Liver (tissue), 9 donors: ENCODE data around the gene MEF2D. TPM values are rescaled to one million over a fixed set of nuclear protein-coding genes. Genes with fewer than 3 reads are reported as not detected.

Source experiments
- DNase-seq: peaks from one replicate; pipeline ENCODE4 v3.0.0-alpha.2; 2017; ENCODE audit warnings: low spot score
- H3K27ac ChIP-seq, 2 donors: one replicate each; pipeline ENCODE4 v1.7.0; 2013; ENCODE audit warnings: inconsistent platforms in 2 of 2, low read length in 2 of 2, control low read depth in 1 of 2, low read depth in 1 of 2, mild to moderate bottlenecking in 1 of 2
- H3K27me3 ChIP-seq, 4 donors: one replicate each; pipeline versions ENCODE4 v1.6.1 to v1.7.0; 2013; ENCODE audit warnings: low read length in 3 of 4, inconsistent platforms in 1 of 4, mild to moderate bottlenecking in 1 of 4, moderate library complexity in 1 of 4; ENCODE audit not compliant: control insufficient read depth in 4 of 4, insufficient read depth in 4 of 4
- H3K36me3 ChIP-seq, 4 donors: one replicate each; pipeline versions ENCODE4 v1.6.1 to v1.7.0; 2013; ENCODE audit warnings: low read length in 3 of 4, mild to moderate bottlenecking in 3 of 4, low read depth in 1 of 4, moderate library complexity in 1 of 4; ENCODE audit not compliant: control insufficient read depth in 4 of 4, insufficient read depth in 3 of 4
- H3K4me1 ChIP-seq, 4 donors: one replicate each; pipeline versions ENCODE4 v1.6.1 to v1.7.0; 2013; ENCODE audit warnings: low read length in 3 of 4, mild to moderate bottlenecking in 3 of 4, moderate library complexity in 1 of 4; ENCODE audit not compliant: control insufficient read depth in 4 of 4, insufficient read depth in 4 of 4
- H3K4me3 ChIP-seq, 3 donors: one replicate each; pipeline versions ENCODE4 v1.6.1 to v1.7.0; 2013; ENCODE audit warnings: low read length in 3 of 3, control low read depth in 1 of 3, low read depth in 1 of 3, mild to moderate bottlenecking in 1 of 3
- H3K9ac ChIP-seq, 2 donors: one replicate each; pipeline ENCODE4 v1.7.0; 2013; ENCODE audit warnings: low read length in 2 of 2, mild to moderate bottlenecking in 2 of 2, moderate library complexity in 2 of 2, control low read depth in 1 of 2, low read depth in 1 of 2
- H3K9me3 ChIP-seq, 4 donors: one replicate each; pipeline versions ENCODE4 v1.6.1 to v1.7.0; 2013; ENCODE audit warnings: low read length in 3 of 4; ENCODE audit not compliant: control insufficient read depth in 4 of 4
- EGR1 ChIP-seq, 2 donors: IDR thresholded peaks; 2 replicates each; pipeline ENCODE4 v1.6.1; 2016 to 2018; ENCODE audit warnings: antibody characterized with exemption in 2 of 2, low read depth in 2 of 2
- FOXA1 ChIP-seq: IDR thresholded peaks from 2 replicates; pipeline ENCODE4 v1.6.1; 2016; ENCODE audit warnings: antibody characterized with exemption
- FOXA2 ChIP-seq: IDR thresholded peaks from 2 replicates; pipeline ENCODE4 v1.6.1; 2016; ENCODE audit warnings: antibody characterized with exemption
- GABPA ChIP-seq, 2 donors: IDR thresholded peaks in 1 of 2; conservative IDR thresholded peaks in 1 of 2; 2 replicates each; pipeline ENCODE4 v1.6.1; 2016; ENCODE audit warnings: antibody characterized with exemption in 2 of 2, mild to moderate bottlenecking in 1 of 2, moderate library complexity in 1 of 2
- HNF4A ChIP-seq, 2 donors: conservative IDR thresholded peaks; 2 replicates each; pipeline ENCODE4 v1.6.1; 2016; ENCODE audit warnings: antibody characterized with exemption in 2 of 2, mild to moderate bottlenecking in 2 of 2
- HNF4G ChIP-seq: IDR thresholded peaks from 2 replicates; pipeline ENCODE4 v1.6.1; 2016; ENCODE audit warnings: antibody characterized with exemption
- JUND ChIP-seq, 2 donors: IDR thresholded peaks; 2 replicates each; pipeline ENCODE4 v1.6.1; 2016; ENCODE audit warnings: antibody characterized with exemption in 2 of 2
- NR2F2 ChIP-seq: IDR thresholded peaks from 2 replicates; pipeline ENCODE4 v1.6.1; 2016; ENCODE audit warnings: antibody characterized with exemption
- RAD21 ChIP-seq, 2 donors: IDR thresholded peaks; 2 replicates each; pipeline ENCODE4 v1.6.1; 2016; ENCODE audit warnings: antibody characterized with exemption in 2 of 2, mild to moderate bottlenecking in 2 of 2
- RXRA ChIP-seq, 2 donors: IDR thresholded peaks; 2 replicates each; pipeline ENCODE4 v1.6.1; 2017 to 2018; ENCODE audit warnings: antibody characterized with exemption in 2 of 2, mild to moderate bottlenecking in 1 of 2
- SP1 ChIP-seq: IDR thresholded peaks from 2 replicates; pipeline ENCODE4 v1.6.1; 2018; ENCODE audit warnings: antibody characterized with exemption, mild to moderate bottlenecking
- TAF1 ChIP-seq: conservative IDR thresholded peaks from 2 replicates; pipeline ENCODE4 v1.6.1; 2016; ENCODE audit warnings: antibody characterized with exemption, mild to moderate bottlenecking
- YY1 ChIP-seq: IDR thresholded peaks from 2 replicates; pipeline ENCODE4 v1.6.1; 2016; ENCODE audit warnings: antibody characterized with exemption, mild to moderate bottlenecking
- WGBS: extraction: QIAGEN DNeasy Blood & Tissue Kit; methylation state at CpG from one replicate; pipeline ENCODE4 v1.1.7; 2013; 5-methylcytosine and 5-hydroxymethylcytosine counted together
- polyA plus RNA-seq, 2 donors: library from polyadenylated mRNA; stranded (reverse) in 1 of 2; unstranded in 1 of 2; fragments of 200-250 nt in 1 of 2; fragments of >200 nt in 1 of 2; fragmentation: Nextera tagmentation in 1 of 2; extraction: Ambion mirVana in 1 of 2; gene quantifications; one replicate each; pipeline versions ENCODE4 v1.2.1 to v1.2.3, GENCODE V29; 2013 to 2015
- total RNA-seq, 2 donors: library from RNA; depleted of rRNA; stranded (reverse); fragments of >200 nt; gene quantifications; one replicate each; pipeline ENCODE4 v1.2.3, GENCODE V29; 2014
- TF ChIP-seq, protein P1 (sequence below): IDR thresholded peaks from 2 replicates; pipeline ENCODE4 v1.6.1; 2016; ENCODE audit warnings: antibody characterized with exemption
- TF ChIP-seq, protein P2 (sequence below): IDR thresholded peaks from 2 replicates; pipeline ENCODE4 v1.6.1; 2016; ENCODE audit warnings: antibody characterized with exemption, mild to moderate bottlenecking
- TF ChIP-seq, protein P3 (sequence below): IDR thresholded peaks from 2 replicates; pipeline ENCODE4 v1.6.1; 2016; ENCODE audit warnings: antibody characterized with exemption
- TF ChIP-seq, protein P4 (sequence below): IDR thresholded peaks from 2 replicates; pipeline ENCODE4 v1.6.1; 2016; ENCODE audit warnings: antibody characterized with exemption
- TF ChIP-seq, protein P5 (sequence below): fragments of 150-350 bp; IDR thresholded peaks from 2 replicates; pipeline ENCODE4 v1.5.1; 2017; ENCODE audit warnings: improper control_type of control experiment, low read depth, low read length; ENCODE audit not compliant: missing input control
- donor health status: healthy.
- donor health status: healthy.
- donor health status: healthy.
- donor health status: healthy.
- donor health status: healthy.

The MEF2D gene
- total and polyA plus RNA-seq, 4 donors: 3.4 to 7.6 (median 5.5) TPM

DNA sequence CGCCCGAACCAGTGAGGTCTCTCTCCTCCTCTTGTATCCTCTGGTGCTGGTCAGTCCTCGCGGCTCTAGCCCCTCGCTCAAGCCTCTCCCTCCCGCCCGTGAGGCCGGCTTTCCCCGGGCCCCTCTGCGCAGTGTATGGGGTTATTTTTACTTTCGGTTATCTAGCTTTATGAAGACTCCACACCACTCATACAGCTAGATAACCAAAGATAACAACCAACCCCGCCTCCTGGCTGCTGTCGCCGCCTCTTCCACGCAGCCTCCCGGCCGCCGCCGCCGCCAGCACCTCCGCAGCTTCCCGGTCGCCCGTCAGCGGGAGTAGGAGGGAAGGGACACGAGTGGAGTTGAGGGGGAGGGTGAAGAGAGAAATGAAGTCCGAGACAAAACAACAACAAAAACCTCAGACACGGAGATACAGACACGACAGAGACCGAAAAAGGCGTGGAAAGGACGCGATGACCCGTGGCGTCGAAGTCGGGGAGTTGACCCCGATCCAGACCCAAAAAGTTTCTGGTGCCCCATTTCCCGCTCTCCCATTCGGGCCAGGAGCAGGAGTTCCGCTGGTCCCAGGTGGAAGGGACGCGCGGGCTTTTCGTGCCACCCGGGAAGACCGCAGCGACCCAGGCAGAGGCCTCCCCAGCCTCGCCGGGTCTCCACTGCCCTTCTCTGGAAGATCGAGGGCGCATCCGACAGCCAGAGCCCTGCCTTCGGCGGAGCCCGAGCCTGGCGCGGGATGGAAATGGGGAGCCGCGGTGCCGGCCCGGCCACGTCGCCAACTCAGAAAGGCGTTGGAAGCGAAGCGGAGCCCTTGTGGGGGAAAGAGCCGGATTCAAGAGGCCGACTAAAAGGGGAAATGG, 80.1 kb downstream of the MEF2D start:
- Histone ChIP-seq H3K27ac (no peak overlapping the region), H3K9ac (no peak overlapping the region), H3K4me3 (peak overlapping the region in 1 of 3 donors; percentile 33), H3K4me1 (peaks cover 7 to 17% (median 14%) of the 10 kb centered on the region in 4 donors), H3K36me3 (no peaks in the 10 kb centered on the region), H3K27me3 (peaks cover 0 to 21% (median 9%) of the 10 kb centered on the region in 4 donors), H3K9me3 (no peaks in the 10 kb centered on the region)
- TF ChIP-seq, protein P1, sequence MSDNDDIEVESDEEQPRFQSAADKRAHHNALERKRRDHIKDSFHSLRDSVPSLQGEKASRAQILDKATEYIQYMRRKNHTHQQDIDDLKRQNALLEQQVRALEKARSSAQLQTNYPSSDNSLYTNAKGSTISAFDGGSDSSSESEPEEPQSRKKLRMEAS: no peak
- no peak for TF ChIP-seq JUND (IDR thresholded peaks at IDR 0.05)
- no peak for TF ChIP-seq FOXA1
- TF ChIP-seq HNF4A (conservative IDR thresholded peaks at IDR 0.05): no peak
- no peak for TF ChIP-seq EGR1 (IDR thresholded peaks at IDR 0.05; ENCODE audit: low read depth in 2 of 2)
- TF ChIP-seq NR2F2: no peak
- TF ChIP-seq, protein P2, sequence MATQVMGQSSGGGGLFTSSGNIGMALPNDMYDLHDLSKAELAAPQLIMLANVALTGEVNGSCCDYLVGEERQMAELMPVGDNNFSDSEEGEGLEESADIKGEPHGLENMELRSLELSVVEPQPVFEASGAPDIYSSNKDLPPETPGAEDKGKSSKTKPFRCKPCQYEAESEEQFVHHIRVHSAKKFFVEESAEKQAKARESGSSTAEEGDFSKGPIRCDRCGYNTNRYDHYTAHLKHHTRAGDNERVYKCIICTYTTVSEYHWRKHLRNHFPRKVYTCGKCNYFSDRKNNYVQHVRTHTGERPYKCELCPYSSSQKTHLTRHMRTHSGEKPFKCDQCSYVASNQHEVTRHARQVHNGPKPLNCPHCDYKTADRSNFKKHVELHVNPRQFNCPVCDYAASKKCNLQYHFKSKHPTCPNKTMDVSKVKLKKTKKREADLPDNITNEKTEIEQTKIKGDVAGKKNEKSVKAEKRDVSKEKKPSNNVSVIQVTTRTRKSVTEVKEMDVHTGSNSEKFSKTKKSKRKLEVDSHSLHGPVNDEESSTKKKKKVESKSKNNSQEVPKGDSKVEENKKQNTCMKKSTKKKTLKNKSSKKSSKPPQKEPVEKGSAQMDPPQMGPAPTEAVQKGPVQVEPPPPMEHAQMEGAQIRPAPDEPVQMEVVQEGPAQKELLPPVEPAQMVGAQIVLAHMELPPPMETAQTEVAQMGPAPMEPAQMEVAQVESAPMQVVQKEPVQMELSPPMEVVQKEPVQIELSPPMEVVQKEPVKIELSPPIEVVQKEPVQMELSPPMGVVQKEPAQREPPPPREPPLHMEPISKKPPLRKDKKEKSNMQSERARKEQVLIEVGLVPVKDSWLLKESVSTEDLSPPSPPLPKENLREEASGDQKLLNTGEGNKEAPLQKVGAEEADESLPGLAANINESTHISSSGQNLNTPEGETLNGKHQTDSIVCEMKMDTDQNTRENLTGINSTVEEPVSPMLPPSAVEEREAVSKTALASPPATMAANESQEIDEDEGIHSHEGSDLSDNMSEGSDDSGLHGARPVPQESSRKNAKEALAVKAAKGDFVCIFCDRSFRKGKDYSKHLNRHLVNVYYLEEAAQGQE: no peak
- TF ChIP-seq HNF4G: no peak
- TF ChIP-seq RXRA (IDR thresholded peaks at IDR 0.05): no peak
- TF ChIP-seq, protein P3, sequence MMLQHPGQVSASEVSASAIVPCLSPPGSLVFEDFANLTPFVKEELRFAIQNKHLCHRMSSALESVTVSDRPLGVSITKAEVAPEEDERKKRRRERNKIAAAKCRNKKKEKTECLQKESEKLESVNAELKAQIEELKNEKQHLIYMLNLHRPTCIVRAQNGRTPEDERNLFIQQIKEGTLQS: no peak
- TF ChIP-seq, protein P4, sequence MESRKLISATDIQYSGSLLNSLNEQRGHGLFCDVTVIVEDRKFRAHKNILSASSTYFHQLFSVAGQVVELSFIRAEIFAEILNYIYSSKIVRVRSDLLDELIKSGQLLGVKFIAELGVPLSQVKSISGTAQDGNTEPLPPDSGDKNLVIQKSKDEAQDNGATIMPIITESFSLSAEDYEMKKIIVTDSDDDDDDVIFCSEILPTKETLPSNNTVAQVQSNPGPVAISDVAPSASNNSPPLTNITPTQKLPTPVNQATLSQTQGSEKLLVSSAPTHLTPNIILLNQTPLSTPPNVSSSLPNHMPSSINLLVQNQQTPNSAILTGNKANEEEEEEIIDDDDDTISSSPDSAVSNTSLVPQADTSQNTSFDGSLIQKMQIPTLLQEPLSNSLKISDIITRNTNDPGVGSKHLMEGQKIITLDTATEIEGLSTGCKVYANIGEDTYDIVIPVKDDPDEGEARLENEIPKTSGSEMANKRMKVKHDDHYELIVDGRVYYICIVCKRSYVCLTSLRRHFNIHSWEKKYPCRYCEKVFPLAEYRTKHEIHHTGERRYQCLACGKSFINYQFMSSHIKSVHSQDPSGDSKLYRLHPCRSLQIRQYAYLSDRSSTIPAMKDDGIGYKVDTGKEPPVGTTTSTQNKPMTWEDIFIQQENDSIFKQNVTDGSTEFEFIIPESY: no peak
- no peak for DNase-seq
- 9% methylated on average over 69 of the region's 69 CpGs for WGBS

DNA sequence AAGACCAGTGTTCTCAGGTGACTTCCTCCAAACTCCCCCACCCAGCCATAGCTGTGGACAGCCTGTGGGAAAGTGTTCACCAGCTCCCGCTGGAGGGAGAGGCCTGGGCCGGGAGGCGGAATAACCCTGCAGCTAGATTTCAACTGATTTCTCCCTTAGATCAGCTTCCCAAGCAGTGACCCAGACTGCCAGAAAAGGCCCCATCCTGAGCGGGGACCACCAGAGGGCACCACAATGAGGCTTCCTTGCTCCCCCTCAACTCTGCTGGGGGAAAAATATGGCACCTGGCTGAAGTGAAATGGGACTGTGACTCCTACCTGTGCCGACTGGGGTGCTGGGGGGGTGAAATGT, 80.7 kb downstream of the MEF2D start:
- peak overlapping the region in 1 of 3 donors; percentile 33 for H3K4me3 ChIP-seq
- H3K27me3 ChIP-seq: peaks cover 0 to 20% (median 9%) of the 10 kb centered on the region in 4 donors
- no peak overlapping the region for H3K9ac ChIP-seq
- no peak for DNase-seq
- H3K4me1 ChIP-seq: peaks cover 7 to 17% (median 14%) of the 10 kb centered on the region in 4 donors
- no peaks in the 10 kb centered on the region for H3K9me3 ChIP-seq
- WGBS: 45% methylated on average over 5 of the region's 5 CpGs
- no peak overlapping the region for H3K27ac ChIP-seq
- H3K36me3 ChIP-seq: no peaks in the 10 kb centered on the region
- no peak for TF ChIP-seq YY1
- no peak for TF ChIP-seq EGR1 (IDR thresholded peaks at IDR 0.05; ENCODE audit: low read depth in 2 of 2)
- no peak for TF ChIP-seq GABPA (IDR thresholded peaks at IDR 0.05 in 1 of 2, conservative IDR thresholded peaks at IDR 0.05 in 1 of 2)
- no peak for TF ChIP-seq TAF1
- no peak for TF ChIP-seq SP1
- TF ChIP-seq NR2F2: no peak
- TF ChIP-seq, protein P1: no peak
- TF ChIP-seq, protein P5, sequence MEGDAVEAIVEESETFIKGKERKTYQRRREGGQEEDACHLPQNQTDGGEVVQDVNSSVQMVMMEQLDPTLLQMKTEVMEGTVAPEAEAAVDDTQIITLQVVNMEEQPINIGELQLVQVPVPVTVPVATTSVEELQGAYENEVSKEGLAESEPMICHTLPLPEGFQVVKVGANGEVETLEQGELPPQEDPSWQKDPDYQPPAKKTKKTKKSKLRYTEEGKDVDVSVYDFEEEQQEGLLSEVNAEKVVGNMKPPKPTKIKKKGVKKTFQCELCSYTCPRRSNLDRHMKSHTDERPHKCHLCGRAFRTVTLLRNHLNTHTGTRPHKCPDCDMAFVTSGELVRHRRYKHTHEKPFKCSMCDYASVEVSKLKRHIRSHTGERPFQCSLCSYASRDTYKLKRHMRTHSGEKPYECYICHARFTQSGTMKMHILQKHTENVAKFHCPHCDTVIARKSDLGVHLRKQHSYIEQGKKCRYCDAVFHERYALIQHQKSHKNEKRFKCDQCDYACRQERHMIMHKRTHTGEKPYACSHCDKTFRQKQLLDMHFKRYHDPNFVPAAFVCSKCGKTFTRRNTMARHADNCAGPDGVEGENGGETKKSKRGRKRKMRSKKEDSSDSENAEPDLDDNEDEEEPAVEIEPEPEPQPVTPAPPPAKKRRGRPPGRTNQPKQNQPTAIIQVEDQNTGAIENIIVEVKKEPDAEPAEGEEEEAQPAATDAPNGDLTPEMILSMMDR: no peak
- TF ChIP-seq RXRA (IDR thresholded peaks at IDR 0.05): no peak
- TF ChIP-seq, protein P3: no peak
- no peak for TF ChIP-seq FOXA2
- no peak for TF ChIP-seq HNF4G
- TF ChIP-seq, protein P2: no peak
- TF ChIP-seq HNF4A (conservative IDR thresholded peaks at IDR 0.05): no peak
- no peak for TF ChIP-seq JUND (IDR thresholded peaks at IDR 0.05)
- no peak for TF ChIP-seq RAD21 (IDR thresholded peaks at IDR 0.05)
